Fibroblast of mammary gland (primary cell): ENCODE results near the gene PTPN9.
"Not testable (repeated sequence)": the region's sequence is repeated elsewhere in the genome, so short reads cannot be mapped to it uniquely, and the experiment has no call there.

Experiments
- DNase-seq: peaks from one replicate; pipeline ENCODE4 v3.0.0-alpha.2; 2010; ENCODE audit warnings: low read depth
- H3K4me3 ChIP-seq: 2 replicates; pipeline ENCODE4 v1.5.1; 2011; ENCODE audit warnings: low read depth, mild to moderate bottlenecking, low read length, moderate library complexity; ENCODE audit not compliant: control insufficient read depth
- CTCF ChIP-seq: conservative IDR thresholded peaks from 2 replicates; pipeline ENCODE4 v1.5.1; 2011; ENCODE audit warnings: low read depth, low read length, inconsistent platforms; ENCODE audit not compliant: control insufficient read depth, insufficient read depth

The PTPN9 gene

GRCh38 chr15:75446151-75446550 lies 133.0 kb downstream of the PTPN9 start:
- TF ChIP-seq CTCF: no peak
- no peak for DNase-seq
- no peak overlapping the region for H3K4me3 ChIP-seq

- DNase-seq, H3K4me3 ChIP-seq: not testable (repeated sequence)
These were observed 133.8 kb downstream of the PTPN9 start for GRCh38 chr15:75445324-75445723.

- DNase-seq: peak; percentile 63
These were observed 135.1 kb downstream of the PTPN9 start for GRCh38 chr15:75443972-75444453.

GRCh38 chr15:75437721-75438120 lies 141.4 kb downstream of the PTPN9 start:
- no peak for DNase-seq
- TF ChIP-seq CTCF: no peak
- no peak overlapping the region for H3K4me3 ChIP-seq

More at GRCh38 chr15:75443972-75444453, 135.1 kb downstream of the PTPN9 start:
- H3K4me3 ChIP-seq: not testable (repeated sequence)

GRCh38 chr15:75436881-75437280 lies 142.2 kb downstream of the PTPN9 start:
- DNase-seq: peak; percentile 7
- no peak for TF ChIP-seq CTCF
- no peak overlapping the region for H3K4me3 ChIP-seq

GRCh38 chr15:75431682-75432081 lies 147.4 kb downstream of the PTPN9 start:
- H3K4me3 ChIP-seq: no peak overlapping the region
- TF ChIP-seq CTCF: no peak

GRCh38 chr15:75431270-75431669 lies 147.8 kb downstream of the PTPN9 start:
- no peak for TF ChIP-seq CTCF
- no peak overlapping the region for H3K4me3 ChIP-seq
- peak; percentile 5 for DNase-seq

More at GRCh38 chr15:75431682-75432081, 147.4 kb downstream of the PTPN9 start:
- no peak for DNase-seq

- DNase-seq: no peak
- TF ChIP-seq CTCF: no peak
- H3K4me3 ChIP-seq: no peak overlapping the region
These were observed 148.9 kb downstream of the PTPN9 start for GRCh38 chr15:75430259-75430658.
